HG02885 (cell line): Measurements from ENCODE around the gene NPIPB5.
"Not testable (repeated sequence)": the region's sequence is repeated elsewhere in the genome, so short reads cannot be mapped to it uniquely, and the experiment has no call there.

ENCODE experiments used
- ATAC-seq: cut with Tn5 transposase; IDR thresholded peaks from one replicate; pipeline ENCODE4 v1.9.1; 2021; ENCODE audit warnings: mild to moderate bottlenecking; ENCODE audit not compliant: unreplicated experiment, poor library complexity

NPIPB5 gene

DNA sequence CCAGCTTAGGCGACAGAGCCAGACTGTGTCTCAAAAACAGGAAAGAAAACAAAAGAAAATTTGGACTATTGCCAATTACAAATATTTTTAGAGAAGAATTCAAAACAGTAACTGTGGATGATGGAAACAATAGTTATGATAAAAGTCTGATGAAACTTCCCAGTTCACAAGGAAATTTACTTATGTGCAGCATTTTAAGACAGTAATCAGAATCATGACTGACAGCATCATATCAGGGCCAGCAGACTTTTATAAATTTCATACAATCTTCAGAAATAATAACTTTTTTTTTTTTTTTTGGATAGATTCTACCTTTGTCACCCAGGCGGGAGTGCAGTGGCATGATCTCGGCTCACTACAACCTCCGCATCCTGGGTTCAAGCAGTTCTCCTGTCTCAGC, at the start of gene NPIPB5:
NPIPB5 (plus strand) TSS at position 301 of the 400 bp plus-strand sequence. CDS start 2,911 bp downstream, outside the sequence.
- not testable (repeated sequence) for ATAC-seq

DNA sequence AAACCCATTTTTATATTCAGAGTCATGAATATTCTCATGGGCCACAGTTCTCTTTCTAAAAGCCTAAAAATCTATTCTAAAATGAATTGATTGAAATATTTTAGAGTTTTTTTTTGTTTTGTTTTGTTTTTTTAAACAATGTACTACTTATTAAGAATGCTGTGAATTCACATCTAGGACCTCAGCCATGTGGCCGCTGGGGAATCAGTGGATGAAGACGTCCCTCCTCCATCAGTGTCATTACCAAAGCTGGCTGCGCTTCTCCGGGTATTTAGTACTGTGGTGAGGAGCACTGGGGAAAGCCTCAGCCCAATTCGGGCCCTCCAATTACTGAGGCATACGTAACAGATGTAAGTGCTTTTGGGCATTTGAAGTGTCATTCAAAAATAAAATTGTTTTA, 41.8 kb upstream of the NPIPB5 start:
- ATAC-seq: not testable (repeated sequence)

DNA sequence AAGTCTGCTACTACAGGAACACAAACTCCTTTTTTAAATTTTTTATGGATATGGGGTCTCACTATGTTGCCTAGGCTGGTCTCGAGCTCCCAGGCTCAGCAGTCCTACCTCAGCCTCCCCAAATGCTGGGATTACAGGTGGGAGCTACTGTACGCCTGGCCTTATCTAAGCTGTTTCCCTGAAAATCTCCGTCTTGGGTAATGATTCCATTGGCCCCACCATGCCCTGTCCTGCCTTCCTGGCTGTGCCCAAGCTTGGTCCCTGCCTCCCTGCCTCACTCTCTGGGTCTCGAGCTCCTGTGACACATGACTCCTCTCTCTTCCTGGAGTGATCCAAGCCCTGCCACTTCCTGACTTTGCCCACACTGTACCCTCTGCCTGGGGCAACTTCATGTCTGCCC, 27.3 kb downstream of the NPIPB5 start:
- ATAC-seq: not testable (repeated sequence)

DNA sequence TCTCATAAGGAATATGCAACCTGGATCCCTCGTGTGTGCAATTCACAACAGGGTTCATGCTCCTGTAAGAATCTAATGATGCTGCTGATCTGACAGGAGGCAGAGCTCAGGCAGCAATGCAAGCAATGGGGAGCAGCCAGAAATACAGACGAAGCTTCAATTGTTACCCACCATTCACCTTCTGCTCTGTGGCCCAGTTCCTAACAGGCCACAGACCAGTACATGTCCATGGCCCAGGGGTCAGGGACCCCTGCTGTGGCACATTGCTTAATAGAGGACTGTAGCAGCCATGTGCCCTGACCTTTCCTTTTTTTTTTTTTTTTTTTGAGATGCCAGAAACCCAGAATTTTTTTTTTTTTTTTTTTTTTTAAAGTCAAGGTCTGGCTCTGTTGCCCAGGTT, 34.1 kb downstream of the NPIPB5 start:
- not testable (repeated sequence) for ATAC-seq

DNA sequence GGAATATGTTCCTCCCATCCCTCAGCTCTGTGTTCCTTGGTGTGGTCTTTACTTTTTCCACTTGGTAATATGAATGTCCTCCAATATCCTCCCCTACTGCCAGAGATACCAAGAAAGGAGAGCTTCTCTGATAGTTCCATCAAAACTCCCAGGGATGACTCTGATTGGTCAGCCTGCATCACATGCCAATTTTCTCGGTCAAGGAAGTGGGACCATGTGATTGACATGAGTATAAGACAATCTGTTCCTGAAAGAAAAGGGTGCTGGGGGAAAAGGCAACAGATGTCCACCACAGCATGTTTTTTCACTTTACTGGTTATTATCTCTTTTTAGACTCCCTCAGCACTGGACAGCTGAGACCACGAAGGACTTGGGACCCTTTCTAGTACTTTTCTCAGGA, 35.9 kb downstream of the NPIPB5 start:
- not testable (repeated sequence) for ATAC-seq

DNA sequence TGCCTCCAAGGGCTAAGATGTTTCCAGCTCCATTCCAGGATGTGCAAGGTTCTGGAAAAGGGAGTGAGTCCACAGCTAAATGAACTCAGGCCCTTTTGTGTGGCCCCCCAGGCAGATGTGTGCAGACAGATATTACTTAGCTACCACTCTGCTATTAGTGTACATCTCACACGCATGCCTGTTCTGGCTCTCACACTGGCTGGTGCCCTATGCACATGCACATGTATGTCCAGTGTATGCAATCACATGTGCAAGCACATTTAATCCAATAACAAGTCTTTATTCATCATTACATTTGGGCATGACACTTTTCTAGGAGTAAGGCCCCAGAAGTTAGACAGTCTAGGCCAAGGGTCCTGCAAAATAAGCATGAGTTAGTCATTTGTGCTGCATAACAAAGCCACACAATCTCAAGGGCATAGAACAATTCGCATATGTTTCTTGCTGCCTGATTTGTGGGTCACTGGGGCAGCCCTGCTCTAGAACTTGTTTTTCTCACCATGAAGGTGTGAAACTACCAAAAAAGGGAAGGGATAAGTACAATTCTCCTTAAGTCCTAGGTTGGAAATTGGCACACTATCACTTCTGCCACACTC, 36.6 kb downstream of the NPIPB5 start:
- ATAC-seq: not testable (repeated sequence)

DNA sequence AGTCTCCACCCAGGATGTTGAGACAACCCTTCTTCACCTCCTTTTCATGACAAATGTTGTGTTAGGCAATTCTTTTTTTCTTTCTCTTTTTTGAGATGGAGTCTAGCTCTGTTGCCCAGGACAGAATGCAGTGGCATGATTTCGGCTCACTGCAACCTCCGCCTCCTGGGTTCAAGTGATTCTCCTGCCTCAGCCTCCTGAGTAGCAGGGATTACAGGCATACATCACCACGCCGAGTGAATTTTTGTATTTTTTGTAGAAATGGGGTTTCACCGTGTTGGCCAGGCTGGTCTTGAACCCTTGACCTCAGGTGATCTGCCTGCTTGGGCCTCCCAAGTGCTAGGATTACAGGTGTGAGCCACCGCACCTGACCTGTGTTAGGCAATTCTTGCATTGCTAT, 39.2 kb downstream of the NPIPB5 start:
- not testable (repeated sequence) for ATAC-seq

DNA sequence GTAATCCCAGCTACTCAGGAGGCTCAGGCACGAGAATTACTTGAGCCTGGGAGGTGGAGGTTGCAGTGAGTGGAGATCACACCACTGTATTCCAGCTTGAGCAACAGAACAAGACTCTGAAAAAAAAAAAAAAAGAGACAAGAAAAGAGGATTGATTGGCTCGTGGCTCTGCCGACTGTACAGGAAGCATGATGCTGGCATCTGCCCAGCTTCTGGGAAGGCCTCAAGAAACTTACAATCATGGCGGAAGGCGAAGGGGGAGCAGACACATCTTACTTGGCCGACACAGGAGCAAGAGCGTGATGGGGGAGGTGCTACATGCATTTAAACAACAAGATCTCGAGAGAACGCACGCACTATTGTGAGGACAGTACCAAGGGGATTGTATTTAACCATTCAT, 40.5 kb downstream of the NPIPB5 start:
- ATAC-seq: not testable (repeated sequence)

DNA sequence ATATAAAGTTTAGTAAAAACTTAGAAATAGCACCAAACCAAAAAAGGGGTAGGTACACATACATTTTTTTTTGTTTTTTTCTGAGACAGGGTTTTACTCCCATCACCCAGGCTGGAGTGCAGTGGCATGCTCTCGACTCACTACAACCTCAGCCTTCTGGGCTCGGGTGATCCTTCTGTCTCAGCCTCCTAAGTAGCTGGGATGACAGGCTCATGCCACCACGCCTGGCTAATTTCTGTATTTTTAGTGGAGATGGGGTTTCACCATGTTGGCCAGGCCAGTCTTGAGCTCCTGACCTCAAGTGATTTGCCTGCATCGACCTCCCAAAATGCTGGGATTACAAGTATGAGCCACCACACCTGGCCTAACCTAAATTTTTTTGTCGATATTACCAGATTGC, 41.0 kb downstream of the NPIPB5 start:
- ATAC-seq: not testable (repeated sequence)

DNA sequence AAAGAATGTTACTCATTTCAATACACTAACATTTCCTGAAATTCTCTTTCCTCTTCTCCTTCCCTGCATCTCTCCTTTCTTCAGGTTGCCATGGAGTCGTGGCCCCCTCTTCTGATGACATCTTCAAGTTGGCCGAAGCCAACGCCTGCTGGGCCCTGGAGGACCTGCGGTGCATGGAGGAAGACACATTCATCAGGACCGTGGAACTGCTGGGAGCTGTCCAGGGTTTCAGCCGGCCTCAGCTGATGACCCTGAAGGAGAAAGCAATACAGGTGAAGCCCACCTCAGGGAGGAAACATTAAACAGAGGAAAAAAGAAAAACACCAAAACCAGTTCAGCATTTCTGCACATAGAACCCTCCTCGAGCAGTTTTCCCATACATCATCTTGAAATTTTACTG, 46.1 kb downstream of the NPIPB5 start:
- ATAC-seq: not testable (repeated sequence)
